HL-60 (cell line): Measurements from ENCODE around the gene PTPRN2.

Source experiments
- CTCF ChIP-seq: IDR thresholded peaks from one replicate; pipeline ENCODE4 v1.5.1; 2011; ENCODE audit warnings: low read length, control low read depth, inconsistent platforms; ENCODE audit not compliant: insufficient read depth
- POLR2AphosphoS5 ChIP-seq: IDR thresholded peaks from 2 replicates; pipeline ENCODE4 v1.6.1; 2012; ENCODE audit warnings: low read depth

- TF ChIP-seq POLR2AphosphoS5 (no peak), CTCF (no peak)
Observed at GRCh38 chr7:158606129-158606528, 18.5 kb upstream of the PTPRN2 start.
